Panc1 (cell line): Measurements from ENCODE around the gene TOR1A. TPM values are rescaled to one million over a fixed set of nuclear protein-coding genes. Genes with fewer than 3 reads are reported as not detected.

ENCODE experiments used
- ATAC-seq: fragments of 200-7000 bp; cut with Tn5 transposase; 2 replicates; pipeline ENCODE4 v1.9.1; 2020; ENCODE audit warnings: mild to moderate bottlenecking, moderate library complexity
- BruUV-seq: library from RNA; stranded (reverse); fragments of 400-500 nt; replicated peaks from 2 replicates; lab custom pipeline; 2021; lab: Mats Ljungman, UMichigan
- CTCF ChIA-PET: fragments of 300-600 bp; sonication (Branson Sonifier 250); formaldehyde crosslinking; loops from one replicate; lab custom pipeline; 2022; ENCODE audit warnings: antibody characterized with exemption; lab: Charles Lee
- POLR2A ChIA-PET: fragments of 300-600 bp; sonication (Branson Sonifier 250); formaldehyde crosslinking; loops from one replicate; lab custom pipeline; 2022; ENCODE audit warnings: antibody characterized with exemption; lab: Charles Lee
- DNase-seq: peaks from one replicate; pipeline ENCODE4 v3.0.0-alpha.2; 2010; ENCODE audit warnings: low read depth, low spot score
- H3K27ac ChIP-seq: 2 replicates; pipeline ENCODE4 v1.5.1; 2011; ENCODE audit warnings: mild to moderate bottlenecking, low read length, inconsistent platforms
- H3K27me3 ChIP-seq: fragments of 200-500 bp; sonication (Bioruptor generic); 2 replicates; pipeline ENCODE4 v1.6.0; 2014; ENCODE audit warnings: low read length, inconsistent platforms; ENCODE audit not compliant: control insufficient read depth, insufficient read depth
- H3K36me3 ChIP-seq: fragments of 200-500 bp; sonication (Bioruptor generic); 2 replicates; pipeline ENCODE4 v1.5.1; 2014; ENCODE audit warnings: inconsistent platforms, mild to moderate bottlenecking, low read length, moderate library complexity; ENCODE audit not compliant: control insufficient read depth, insufficient read depth
- H3K4me1 ChIP-seq: 2 replicates; pipeline ENCODE4 v1.5.1; 2011; ENCODE audit warnings: inconsistent platforms, mild to moderate bottlenecking, low read length, moderate library complexity; ENCODE audit not compliant: control insufficient read depth, insufficient read depth
- H3K4me3 ChIP-seq, 2 experiments: 2 replicates each; pipeline ENCODE4 v1.5.1; 2011 to 2012; ENCODE audit warnings: low read depth in 2 of 2, low read length in 2 of 2, mild to moderate bottlenecking in 2 of 2, inconsistent platforms in 1 of 2, moderate library complexity in 1 of 2
- H3K9me3 ChIP-seq: fragments of 200-500 bp; sonication (Bioruptor generic); 2 replicates; pipeline ENCODE4 v1.5.1; 2014; ENCODE audit warnings: low read depth, mild to moderate bottlenecking, inconsistent platforms, low read length, moderate library complexity; ENCODE audit not compliant: control insufficient read depth, insufficient read depth
- CTCF ChIP-seq: fragments of 450-650 bp; IDR thresholded peaks from 2 replicates; pipeline ENCODE4 v1.5.1; 2017; ENCODE audit warnings: mild to moderate bottlenecking
- POLR2AphosphoS5 ChIP-seq: IDR thresholded peaks from 2 replicates; pipeline ENCODE4 v1.6.1; 2012; ENCODE audit warnings: mild to moderate bottlenecking, low read depth, low read length, moderate library complexity
- REST ChIP-seq, 2 experiments: IDR thresholded peaks; 2 replicates each; pipeline ENCODE4 v1.6.1; 2011 to 2012; ENCODE audit warnings: low read depth in 2 of 2, control low read depth in 1 of 2, low read length in 1 of 2, mild to moderate bottlenecking in 1 of 2, moderate library complexity in 1 of 2; ENCODE audit not compliant: insufficient read depth in 1 of 2
- SIN3A ChIP-seq: IDR thresholded peaks from 2 replicates; pipeline ENCODE4 v1.6.1; 2012; ENCODE audit warnings: low read depth, mild to moderate bottlenecking, low read length, moderate library complexity, borderline replicate concordance; ENCODE audit not compliant: insufficient read depth
- TCF7L2 ChIP-seq: IDR thresholded peaks from 2 replicates; pipeline ENCODE4 v1.6.1; 2011; ENCODE audit warnings: mild to moderate bottlenecking, low read depth, low read length, inconsistent platforms
- in situ Hi-C: cut with HindIII; loops from 2 replicates; pipeline ENCODE4 v1.10.0; 2016; ENCODE audit warnings: low sequenced_read_pairs, low pct_unique_long_range_greater_than_20kb
- intact Hi-C: fragments of 100-400 bp; cut with micrococcal nuclease; formaldehyde crosslinking; loops from one replicate; pipeline ENCODE4 v1.10.0; 2022; ENCODE audit not compliant: unreplicated experiment
- total RNA-seq: library from RNA; stranded (reverse); gene quantifications from one replicate; pipeline ENCODE4 v1.2.1, GENCODE V29; 2021; ENCODE audit not compliant: unreplicated experiment

Gene TOR1A
- total RNA-seq, 1 experiment from 2014 or later: 33.6 TPM

- no peak overlapping the region for H3K4me3 ChIP-seq
- CTCF ChIA-PET: no interaction called here
- intact Hi-C loops (no loop called here), in situ Hi-C loops (no loop called here)
- no peaks in the 10 kb centered on the region for H3K4me1 ChIP-seq
- H3K27ac ChIP-seq: no peak overlapping the region
- TF ChIP-seq SIN3A (no peak), CTCF (no peak), POLR2AphosphoS5 (no peak), TCF7L2 (no peak), REST (IDR thresholded peaks at IDR 0.05; ENCODE audit: insufficient read depth in 1 of 2, low read depth in 2 of 2, low read length in 1 of 2) (no peak)
- DNase-seq (no peak), ATAC-seq (no peak)
- no peaks in the 10 kb centered on the region for H3K27me3 ChIP-seq
- no TSS peak for BruUV-seq
- H3K36me3 ChIP-seq: no peaks in the 10 kb centered on the region
- POLR2A ChIA-PET: no interaction called here
- no peaks in the 10 kb centered on the region for H3K9me3 ChIP-seq
Measured at GRCh38 chr9:129861447-129861827, 37.5 kb upstream of the TOR1A start.

GRCh38 chr9:129860653-129861446 is 36.9 kb upstream of the TOR1A start:
- no peak overlapping the region for H3K27ac ChIP-seq
- no peaks in the 10 kb centered on the region for H3K4me1 ChIP-seq
- H3K27me3 ChIP-seq: no peaks in the 10 kb centered on the region
- BruUV-seq: no TSS peak
- POLR2A ChIA-PET: no interaction called here
- TF ChIP-seq POLR2AphosphoS5: no peak
- no peak for TF ChIP-seq REST (IDR thresholded peaks at IDR 0.05; ENCODE audit: insufficient read depth in 1 of 2, low read depth in 2 of 2, low read length in 1 of 2)
- TF ChIP-seq SIN3A: no peak
- TF ChIP-seq TCF7L2: no peak
- no peak for TF ChIP-seq CTCF
- CTCF ChIA-PET: no interaction called here
- ATAC-seq: no peak
- DNase-seq: no peak
- no peaks in the 10 kb centered on the region for H3K36me3 ChIP-seq
- no peak overlapping the region for H3K4me3 ChIP-seq
- in situ Hi-C loops (no loop called here), intact Hi-C loops (no loop called here)
- H3K9me3 ChIP-seq: no peaks in the 10 kb centered on the region
